GM12865 (cell line): ENCODE data around the gene NCBP1.
A peak's percentile ranks its signal among the peaks of the same experiment; 100 is the strongest.

Experiments used
- DNase-seq: peaks from one replicate; pipeline ENCODE4 v3.0.0; 2010; ENCODE audit warnings: low read depth
- H3K4me3 ChIP-seq: 2 replicates; pipeline ENCODE4 v1.5.1; 2011; ENCODE audit warnings: mild to moderate bottlenecking, low read depth, low read length, control low read depth
- CTCF ChIP-seq: IDR thresholded peaks from 2 replicates; pipeline ENCODE4 v1.5.1; 2011; ENCODE audit warnings: low read length, control low read depth, low read depth, inconsistent platforms; ENCODE audit not compliant: insufficient read depth; ENCODE audit errors: missing control alignments

The NCBP1 gene

GRCh38 chr9:97628668-97629067, 5.0 kb upstream of the NCBP1 start:
- H3K4me3 ChIP-seq, result no peak overlapping the region
- TF ChIP-seq CTCF, result no peak
- DNase-seq, result no peak

DNA sequence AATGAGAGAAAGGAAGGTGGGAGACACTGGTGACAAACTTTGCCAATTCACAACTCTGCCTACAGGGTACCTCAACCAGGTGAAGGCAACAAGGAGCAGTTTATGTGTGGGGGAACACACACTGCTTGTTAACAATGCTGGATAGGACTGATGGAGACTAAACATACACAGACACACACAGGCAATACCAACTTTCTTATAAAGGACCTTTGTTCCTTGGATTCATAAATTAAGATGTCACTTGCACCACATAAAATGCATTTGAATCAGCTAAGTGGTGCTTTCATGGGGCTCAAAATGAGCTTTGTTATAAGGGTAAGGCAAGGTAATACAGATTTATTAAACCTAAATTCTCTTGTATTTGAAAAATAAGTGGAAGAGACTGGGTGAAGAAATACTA, 4.5 kb upstream of the NCBP1 start:
- no peak overlapping the region for H3K4me3 ChIP-seq
- DNase-seq, result no peak
- no peak for TF ChIP-seq CTCF

- DNase-seq, result no peak
Measured at GRCh38 chr9:97630591-97630990, 3.0 kb upstream of the NCBP1 start.

GRCh38 chr9:97632248-97632984, 1.2 kb upstream of the NCBP1 start:
- H3K4me3 ChIP-seq, result peak overlapping the region; percentile 100
- TF ChIP-seq CTCF, result no peak
- no peak for DNase-seq

More at GRCh38 chr9:97630591-97630990, 3.0 kb upstream of the NCBP1 start:
- TF ChIP-seq CTCF, result no peak
- no peak overlapping the region for H3K4me3 ChIP-seq

- H3K4me3 ChIP-seq, result peak overlapping the region; percentile 100
- no peak for TF ChIP-seq CTCF
- peak; percentile 29 for DNase-seq
Measured at GRCh38 chr9:97633859-97634490, 354 bp downstream of the NCBP1 start.

GRCh38 chr9:97635026-97635425, 1.4 kb downstream of the NCBP1 start:
- peak overlapping the region; percentile 100 for H3K4me3 ChIP-seq
- DNase-seq, result no peak
- TF ChIP-seq CTCF, result no peak
